Measurements from ENCODE around the gene HDX.
"Not testable (repeated sequence)": the region's sequence is repeated elsewhere in the genome, so short reads cannot be mapped to it uniquely, and the experiment has no call there.

Gene HDX

GRCh38 chrX:84339507-84340364 lies 162.5 kb downstream of the HDX start:
- DNase-seq (ENCODE audit: low read depth): no peak

- no peak for DNase-seq (ENCODE audit: low read depth)
These were observed 165.6 kb downstream of the HDX start for GRCh38 chrX:84336646-84337045.

GRCh38 chrX:84335121-84335520 lies 167.1 kb downstream of the HDX start:
- no peak for DNase-seq (ENCODE audit: low read depth)

DNA sequence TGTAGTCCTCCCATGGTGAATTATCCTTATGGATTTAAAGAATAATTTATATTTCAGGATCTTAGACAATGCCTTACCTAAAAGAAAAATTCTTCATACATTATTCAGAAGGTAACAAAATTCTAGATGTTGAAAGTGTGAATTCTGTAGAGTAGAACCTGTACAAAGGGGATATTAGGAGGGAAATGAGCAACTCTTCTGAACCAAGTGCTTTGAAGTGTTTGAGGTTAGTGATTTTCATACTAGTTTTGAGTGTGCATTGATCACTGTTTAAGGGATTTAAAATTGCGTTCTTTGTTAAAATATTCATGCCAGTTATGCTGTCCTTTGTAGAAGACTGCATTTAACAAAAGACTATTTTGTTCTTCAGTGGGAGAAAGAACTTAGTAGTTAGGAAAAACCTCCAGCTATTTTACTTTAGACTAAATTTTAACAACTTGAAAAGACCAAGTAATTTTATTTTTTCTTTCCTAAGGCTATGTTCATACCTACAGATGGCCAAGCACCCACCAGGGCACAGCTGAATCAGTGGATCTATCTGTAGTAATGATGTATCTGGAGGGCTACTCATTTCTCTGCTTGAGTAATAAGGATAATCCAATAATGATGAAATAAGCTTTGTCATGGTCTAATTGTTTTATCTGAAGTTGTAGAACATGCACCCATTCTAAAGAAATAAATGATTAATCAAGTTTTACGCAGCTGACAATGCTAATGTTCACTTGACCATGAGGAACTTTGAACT lies 180.0 kb downstream of the HDX start:
- no peak for DNase-seq (ENCODE audit: low read depth)

- no peak for DNase-seq (ENCODE audit: low read depth)
These were observed 181.6 kb downstream of the HDX start for GRCh38 chrX:84320614-84321013.

DNA sequence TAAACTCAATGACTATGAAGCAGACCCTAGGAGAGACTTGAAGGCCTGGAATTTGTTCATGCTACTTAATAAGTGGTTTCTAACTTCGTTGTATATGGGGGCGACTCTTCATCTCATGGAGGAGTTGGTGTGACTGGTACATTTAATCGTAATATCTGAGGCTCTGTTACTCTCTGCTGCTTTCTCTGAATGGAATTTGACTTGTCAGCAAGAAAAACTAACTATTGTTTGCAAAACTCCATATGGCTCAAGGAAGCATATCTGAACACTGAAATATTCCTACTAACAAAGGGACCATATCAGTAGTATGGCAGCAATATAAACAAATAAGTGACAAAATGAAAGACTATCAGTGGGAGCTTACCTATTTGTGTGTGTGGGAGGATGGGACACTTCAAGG lies 182.2 kb downstream of the HDX start:
- no peak for DNase-seq (ENCODE audit: low read depth)

DNA sequence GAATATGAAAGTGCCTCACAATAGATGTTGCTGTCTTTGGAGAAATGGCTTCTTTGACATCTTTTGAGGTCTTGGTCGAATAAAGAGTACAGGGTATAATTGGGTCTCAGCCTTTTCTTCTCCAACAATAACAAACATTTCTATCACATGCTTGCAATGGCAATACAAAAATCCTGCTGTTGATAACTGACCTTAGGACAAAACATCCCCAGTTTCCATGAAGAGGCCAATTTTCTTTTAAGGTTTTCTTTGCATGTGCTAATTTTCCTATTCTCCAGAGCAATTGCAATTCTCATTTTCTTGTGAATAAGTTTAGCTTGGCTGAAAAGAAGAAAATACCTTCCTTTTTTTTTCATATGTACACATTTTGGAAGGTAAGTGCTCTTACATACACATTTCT lies 183.6 kb downstream of the HDX start:
- no peak for DNase-seq (ENCODE audit: low read depth)

DNA sequence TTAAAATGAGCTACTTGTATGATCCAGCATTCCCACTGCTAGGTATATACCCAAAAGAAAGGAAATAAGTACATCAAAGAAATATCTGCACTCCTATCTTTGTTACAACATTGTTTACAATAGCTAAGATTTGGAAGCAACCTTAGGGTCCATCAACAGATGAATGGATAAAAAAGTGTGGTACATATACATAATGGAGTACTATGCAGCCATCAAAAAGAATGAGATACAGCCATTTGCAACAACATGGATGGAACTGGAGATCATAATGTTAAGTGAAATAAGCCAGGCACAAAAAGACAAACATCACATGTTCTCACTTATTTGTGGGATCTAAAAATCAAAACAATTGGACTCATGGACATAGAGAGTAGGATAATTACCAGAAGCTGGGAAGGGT lies 186.3 kb downstream of the HDX start:
- not testable (repeated sequence) for DNase-seq (ENCODE audit: low read depth)

Measured in activated T-helper 9 cell treated with anti-CD3 and anti-CD28 coated beads, Interleukin-2, amount 50 U/mL, for 16 hours (primary cell).